GM19025 (cell line): Measurements from ENCODE around the gene RABL6.
A peak's percentile ranks its signal among the peaks of the same experiment; 100 is the strongest.
"Not testable (repeated sequence)": the region's sequence is repeated elsewhere in the genome, so short reads cannot be mapped to it uniquely, and the experiment has no call there.

Source experiments
- ATAC-seq: cut with Tn5 transposase; IDR thresholded peaks from one replicate; pipeline ENCODE4 v1.9.1; 2021; ENCODE audit warnings: mild to moderate bottlenecking, low read depth, moderate library complexity; ENCODE audit not compliant: unreplicated experiment

The RABL6 gene

DNA sequence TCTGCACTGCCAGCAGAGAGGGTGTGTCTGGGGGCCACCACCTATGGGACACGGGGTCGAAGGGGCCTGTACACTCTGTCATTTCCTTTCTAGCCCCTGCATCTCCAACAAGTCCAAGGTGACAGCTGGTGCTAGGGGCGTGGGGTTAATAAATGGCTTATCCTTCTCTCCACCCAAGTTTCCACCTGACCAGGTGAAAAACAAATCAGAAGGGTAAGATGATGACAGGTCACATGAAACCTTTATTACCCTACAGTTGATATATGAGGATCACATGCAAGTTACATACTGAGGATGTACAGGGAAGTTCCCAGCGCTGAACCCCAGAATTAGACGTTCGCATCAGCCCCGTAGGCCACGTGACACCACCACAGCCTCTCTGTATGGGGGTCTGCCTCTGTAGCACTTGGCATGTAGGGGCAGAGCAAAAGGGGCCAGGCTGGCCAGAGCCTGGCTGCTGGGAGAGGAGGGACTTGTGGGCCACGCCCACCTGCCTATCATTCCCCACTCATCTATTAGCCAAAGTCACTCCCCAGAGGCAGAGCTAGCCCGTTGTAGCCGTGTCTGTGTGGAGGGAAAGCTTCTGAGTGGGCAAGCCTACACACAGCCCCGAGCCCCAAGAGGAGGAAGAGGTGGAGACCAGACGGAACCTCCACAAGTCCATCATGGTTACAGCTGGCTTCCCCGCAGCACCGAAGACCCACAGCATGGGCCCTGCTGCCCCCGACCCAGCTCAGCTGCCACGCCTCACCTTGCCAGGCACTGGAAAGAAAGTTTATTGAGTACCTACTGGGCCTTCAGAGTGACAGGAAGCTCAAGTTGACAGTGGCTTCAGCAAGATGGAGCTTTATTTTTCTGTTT lies 14.4 kb upstream of the RABL6 start:
- ATAC-seq = no peak

GRCh38 chr9:136794281-136794999 lies 13.3 kb upstream of the RABL6 start:
- ATAC-seq = no peak

DNA sequence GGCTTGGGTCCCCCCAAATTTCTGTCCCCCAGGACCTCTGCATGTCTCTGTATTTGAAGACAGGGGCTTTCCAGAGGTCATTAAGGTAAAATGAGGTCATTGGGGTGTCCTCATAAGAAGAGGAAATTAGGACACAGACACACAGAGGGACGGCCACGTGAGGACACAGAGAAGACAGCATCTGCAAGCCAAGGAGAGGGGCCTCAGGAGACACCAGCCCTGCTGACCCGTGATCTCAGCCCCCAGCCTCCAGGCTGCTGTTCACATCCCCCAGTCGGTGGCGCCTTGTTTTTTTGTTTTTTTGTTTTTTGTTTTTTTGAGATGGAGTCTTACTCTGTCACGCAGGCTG lies 12.8 kb upstream of the RABL6 start:
- no peak for ATAC-seq

DNA sequence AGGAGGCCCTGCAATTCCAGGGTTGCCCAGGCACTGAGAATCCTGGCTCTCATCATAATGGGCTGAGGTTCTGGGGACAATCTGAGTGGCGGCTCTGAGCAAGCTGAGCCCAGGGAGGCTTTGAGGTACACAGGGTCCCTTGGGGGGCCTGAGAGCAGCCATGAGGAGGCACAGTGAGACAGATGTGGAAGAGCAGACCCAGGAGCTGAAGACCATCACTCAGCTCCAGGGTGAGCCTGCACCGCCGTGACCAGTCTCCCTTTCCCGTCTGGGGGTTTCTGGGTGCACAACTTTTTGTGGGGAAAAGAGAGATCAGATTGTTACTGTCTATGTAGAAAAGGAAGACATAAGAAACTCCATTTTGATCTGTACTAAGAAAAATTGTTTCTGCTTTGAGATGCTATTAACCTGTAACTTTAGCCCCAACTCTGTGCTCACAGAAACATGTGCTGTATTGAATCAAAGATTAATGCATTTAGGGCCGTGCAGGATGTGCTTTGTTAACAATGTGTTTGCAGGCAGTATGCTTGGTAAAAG lies 11.4 kb upstream of the RABL6 start, which contains the start of gene CCDC183:
CCDC183 (plus strand) TSS at position 101 of the 537 bp plus-strand sequence; CDS start at position 161, 60 bp downstream.
- ATAC-seq = no peak

DNA sequence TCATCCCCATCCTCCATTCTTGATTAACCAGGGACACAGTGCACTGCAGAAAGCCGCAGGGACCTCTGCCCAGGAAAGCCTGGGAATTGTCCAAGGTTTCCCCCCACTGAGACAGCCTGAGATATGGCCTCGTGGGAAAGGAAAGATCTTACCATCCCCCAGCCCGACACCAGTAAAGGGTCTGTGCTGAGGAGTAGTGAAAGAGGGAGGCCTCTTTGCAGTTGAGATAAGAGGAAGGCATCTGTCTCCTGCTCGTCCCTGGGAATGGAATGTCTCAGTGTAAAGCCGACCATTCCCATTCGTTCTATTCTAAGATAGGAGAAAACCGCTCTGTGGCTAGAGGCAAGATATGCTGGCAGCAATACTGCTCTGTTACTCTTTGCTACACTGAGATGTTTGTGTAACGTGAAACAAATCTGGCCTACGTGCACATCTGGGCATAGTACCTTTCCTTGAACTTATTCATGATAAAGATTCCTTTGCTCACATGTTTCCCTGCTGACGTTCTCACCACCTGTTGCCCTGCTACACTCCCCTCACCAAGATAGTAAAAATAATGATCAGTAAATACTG lies 10.9 kb upstream of the RABL6 start:
- not testable (repeated sequence) for ATAC-seq

- no peak for ATAC-seq
Measured at GRCh38 chr9:136798708-136799078, 9.1 kb upstream of the RABL6 start.

DNA sequence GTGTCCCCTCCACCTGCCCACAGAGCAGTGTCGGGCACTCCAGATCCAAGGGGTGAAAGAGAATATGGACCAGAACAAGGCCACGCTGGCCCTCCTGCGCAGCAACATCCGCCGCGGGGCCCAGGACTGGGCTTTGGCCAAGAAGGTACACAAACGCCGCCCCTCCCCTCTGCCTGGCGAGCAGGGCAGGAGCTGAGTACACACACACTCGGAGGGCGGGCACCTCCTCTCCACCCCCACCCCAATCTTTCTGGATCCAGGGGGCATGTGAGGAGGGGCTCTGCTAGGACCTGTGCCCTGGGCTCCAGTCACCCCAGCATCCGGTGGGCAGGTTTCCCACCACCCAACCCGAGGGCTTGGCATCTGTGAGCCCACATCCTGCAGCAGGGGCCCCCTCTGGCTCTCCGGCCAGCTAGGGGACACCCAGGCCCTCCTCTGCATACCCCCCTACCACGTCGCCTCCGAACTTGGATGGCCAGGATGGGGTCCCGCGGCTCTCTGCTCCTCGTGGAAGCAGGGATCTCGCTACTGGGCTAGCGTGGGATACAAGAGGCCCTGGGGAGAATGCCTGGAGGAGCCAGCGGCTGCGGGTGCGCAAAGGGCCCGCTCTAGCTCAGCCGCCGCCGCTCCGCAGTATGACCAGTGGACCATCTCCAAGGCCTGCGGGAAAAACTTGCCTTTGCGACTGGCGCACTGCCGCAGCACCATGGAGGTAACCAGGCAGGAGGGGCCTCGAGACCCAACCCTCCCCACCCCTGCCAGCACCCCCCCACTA lies 8.5 kb upstream of the RABL6 start:
- no peak for ATAC-seq

- ATAC-seq = no peak
Measured at GRCh38 chr9:136799854-136800657, 7.7 kb upstream of the RABL6 start.

GRCh38 chr9:136802321-136802720 lies 5.4 kb upstream of the RABL6 start:
- ATAC-seq = no peak

- ATAC-seq = not testable (repeated sequence)
Measured at GRCh38 chr9:136803009-136803550, 4.7 kb upstream of the RABL6 start.

- no peak for ATAC-seq
Measured at GRCh38 chr9:136803551-136804508, 3.9 kb upstream of the RABL6 start.

GRCh38 chr9:136804509-136805206 lies 3.1 kb upstream of the RABL6 start:
- no peak for ATAC-seq

DNA sequence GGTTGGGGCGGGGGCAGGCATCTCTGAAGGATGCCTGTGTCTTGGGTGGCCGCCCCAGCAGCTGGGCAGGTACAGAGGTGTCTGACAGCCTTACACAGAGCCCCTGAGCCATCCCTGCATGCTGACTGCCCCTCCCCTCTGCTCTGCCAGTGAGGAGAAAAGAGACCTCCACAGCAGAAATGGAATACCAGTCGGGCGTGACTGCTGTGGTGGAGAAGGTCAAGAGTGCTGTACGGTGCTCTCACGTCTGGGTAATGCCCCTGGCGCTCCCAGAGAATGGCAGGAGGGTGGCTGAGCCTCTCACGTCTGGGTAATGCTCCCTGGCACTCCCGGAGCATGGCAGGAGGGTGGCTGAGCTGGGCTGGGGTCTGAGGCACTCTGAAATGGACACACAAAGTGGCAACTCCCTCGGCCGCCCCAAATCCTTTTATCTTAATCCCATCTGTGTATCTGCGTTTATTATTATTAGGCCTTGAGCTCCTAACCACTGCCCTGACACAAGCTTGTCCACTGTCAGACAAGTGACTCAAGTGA lies 2.5 kb upstream of the RABL6 start:
- ATAC-seq = no peak

- no peak for ATAC-seq
Measured at GRCh38 chr9:136806067-136806466, 1.7 kb upstream of the RABL6 start.

DNA sequence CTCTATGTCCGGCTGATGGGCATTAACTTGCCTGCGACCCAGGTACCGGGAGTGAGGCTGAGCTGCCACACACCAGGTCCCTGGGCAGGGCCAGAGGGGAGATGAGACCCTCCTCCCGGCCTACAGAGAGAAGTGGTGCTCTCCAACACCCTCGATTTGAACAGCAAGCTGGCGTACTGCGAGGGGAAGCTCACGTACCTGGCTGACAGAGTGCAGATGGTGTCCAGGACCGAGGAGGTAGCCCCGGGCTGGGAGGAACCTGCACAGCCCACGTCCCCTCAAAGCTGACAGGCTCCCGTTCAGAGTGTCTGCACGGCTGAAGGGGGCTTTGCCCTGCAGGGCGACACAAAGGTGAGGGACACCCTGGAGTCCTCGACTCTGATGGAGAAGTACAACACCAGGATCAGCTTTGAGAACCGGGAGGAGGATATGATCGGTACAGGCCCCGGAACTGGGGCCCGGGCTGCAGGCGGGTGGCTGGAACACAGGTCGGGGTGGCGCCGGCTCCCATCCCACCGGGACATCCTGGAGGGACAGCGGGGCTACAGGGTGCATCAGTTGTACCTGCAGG lies 1.0 kb upstream of the RABL6 start:
- no peak for ATAC-seq

DNA sequence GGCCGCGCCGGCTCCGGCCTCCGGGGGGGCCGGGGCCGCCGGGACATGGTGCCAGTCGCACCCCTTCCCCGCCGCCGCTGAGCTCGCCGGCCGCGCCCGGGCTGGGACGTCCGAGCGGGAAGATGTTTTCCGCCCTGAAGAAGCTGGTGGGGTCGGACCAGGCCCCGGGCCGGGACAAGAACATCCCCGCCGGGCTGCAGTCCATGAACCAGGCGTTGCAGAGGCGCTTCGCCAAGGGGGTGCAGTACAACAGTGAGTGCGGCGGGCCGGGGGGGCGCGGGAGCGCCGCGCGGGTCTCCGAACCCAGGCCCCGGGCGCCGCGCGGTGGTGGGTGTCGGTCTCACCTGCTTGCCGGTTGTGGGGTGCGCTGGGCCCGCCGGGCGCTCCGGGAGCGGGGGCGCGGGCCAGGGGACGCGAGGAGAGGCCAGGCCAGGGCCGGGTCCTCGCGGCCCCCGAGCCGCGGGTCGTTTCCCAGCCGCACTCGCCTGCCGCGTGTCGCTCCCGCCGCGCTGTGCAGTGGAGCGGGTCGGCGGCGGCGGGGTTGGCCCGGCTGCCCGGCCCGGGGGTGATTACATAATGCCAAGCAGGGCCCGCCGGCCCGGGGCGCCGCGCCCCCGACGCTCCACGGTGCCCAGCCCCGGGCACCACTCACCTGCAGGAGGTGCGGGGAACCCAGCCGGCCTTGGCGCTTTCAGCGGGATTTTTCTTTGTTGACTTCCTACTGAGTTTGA lies 492 bp downstream of the RABL6 start:
- peak; percentile 26 for ATAC-seq

GRCh38 chr9:136808806-136809158 lies 1.0 kb downstream of the RABL6 start:
- no peak for ATAC-seq
